Measurements from ENCODE around the gene TRIP13. TPM values are rescaled to one million over a fixed set of nuclear protein-coding genes. Genes with fewer than 3 reads are reported as not detected.

The TRIP13 gene
- polyA plus RNA-seq, 1 donor from 2014 or later, result 2.1 TPM

- no peaks in the 10 kb centered on the region for H3F3A ChIP-seq (ENCODE audit: insufficient read depth, low read length, poor library complexity, severe bottlenecking)
- H4K20me1 ChIP-seq (ENCODE audit: insufficient read depth), result no peaks in the 10 kb centered on the region
- H3K9me3 ChIP-seq (ENCODE audit: low read length), result no peaks in the 10 kb centered on the region
- H2AFZ ChIP-seq (ENCODE audit: low read depth, low read length), result no peak overlapping the region
- no peaks in the 10 kb centered on the region for H3K79me2 ChIP-seq (replicated peaks; ENCODE audit: insufficient read depth, low read length)
- H3K4me2 ChIP-seq (ENCODE audit: low read length), result no peak overlapping the region
- H3K9me2 ChIP-seq (ENCODE audit: insufficient read depth, low read length), result no peaks in the 10 kb centered on the region
- TF ChIP-seq MXI1 (conservative IDR thresholded peaks at IDR 0.05; ENCODE audit: poor library complexity, severe bottlenecking) (no peak), RAD21 (conservative IDR thresholded peaks at IDR 0.05) (no peak), POLR2AphosphoS5 (IDR thresholded peaks at IDR 0.05) (peak; percentile 8), SMC3 (conservative IDR thresholded peaks at IDR 0.05; ENCODE audit: poor library complexity) (no peak)
- H3K36me3 ChIP-seq (ENCODE audit: insufficient read depth, low read length), result no peaks in the 10 kb centered on the region
- no peak overlapping the region for H3K4me3 ChIP-seq (ENCODE audit: low read length)
- no peaks in the 10 kb centered on the region for H3K27me3 ChIP-seq (ENCODE audit: insufficient read depth, low read depth, low read length)
- H3K27ac ChIP-seq (ENCODE audit: low read length), result no peak overlapping the region
- H3K9ac ChIP-seq (ENCODE audit: low read length), result no peak overlapping the region
Measured at GRCh38 chr5:861442-862366, 31.0 kb upstream of the TRIP13 start.

DNA sequence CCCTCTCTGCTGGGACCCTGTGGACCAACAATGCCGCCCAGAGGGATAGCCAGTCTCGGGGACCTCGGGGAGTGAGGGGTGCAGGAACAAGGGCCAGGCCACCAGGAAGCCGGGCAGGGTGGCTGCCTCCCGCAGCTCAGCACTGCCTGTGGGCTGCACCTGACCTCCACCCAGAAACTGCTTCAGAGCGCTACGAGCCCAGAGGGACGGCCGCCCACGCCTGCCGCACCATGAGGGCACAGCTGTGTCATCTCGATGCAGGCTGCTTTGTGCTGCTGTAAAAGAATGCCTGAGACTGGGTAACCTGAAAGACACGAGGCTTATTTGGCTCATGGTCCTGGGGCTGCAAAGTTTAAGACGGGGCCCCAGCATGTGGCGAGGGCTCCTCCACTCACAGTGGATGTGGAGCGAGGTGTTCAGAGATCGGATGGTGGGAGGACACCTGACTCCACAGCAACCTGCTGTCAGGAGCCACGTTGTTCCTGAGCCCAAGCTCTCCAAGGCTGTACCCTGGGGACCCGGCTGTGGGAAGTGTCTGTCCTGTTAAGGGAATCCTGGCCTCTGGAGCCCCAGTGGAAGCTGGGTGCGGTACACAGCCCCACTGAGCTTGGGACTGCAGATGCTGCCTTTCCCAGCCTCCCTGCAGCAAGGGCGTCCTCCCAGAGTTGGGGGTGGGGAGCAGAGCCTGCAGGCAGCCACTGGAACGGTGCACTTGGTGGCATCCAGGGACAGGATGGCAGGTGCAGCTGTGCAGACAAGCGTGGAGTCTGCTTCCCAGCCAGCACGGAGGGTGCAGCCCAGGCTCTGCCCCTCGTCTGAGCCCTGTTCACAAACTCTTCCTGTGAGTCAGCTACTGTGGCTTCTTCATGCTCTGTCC is 30.1 kb upstream of the TRIP13 start:
- Histone ChIP-seq H3K9me3 (ENCODE audit: low read length) (no peaks in the 10 kb centered on the region), H3K27me3 (ENCODE audit: insufficient read depth, low read depth, low read length) (no peaks in the 10 kb centered on the region), H3K4me2 (ENCODE audit: low read length) (no peak overlapping the region), H4K20me1 (ENCODE audit: insufficient read depth) (no peaks in the 10 kb centered on the region), H3K36me3 (ENCODE audit: insufficient read depth, low read length) (no peaks in the 10 kb centered on the region), H3K9ac (ENCODE audit: low read length) (no peak overlapping the region), H2AFZ (ENCODE audit: low read depth, low read length) (no peak overlapping the region), H3K9me2 (ENCODE audit: insufficient read depth, low read length) (no peaks in the 10 kb centered on the region), H3K27ac (ENCODE audit: low read length) (no peak overlapping the region), H3K79me2 (replicated peaks; ENCODE audit: insufficient read depth, low read length) (no peaks in the 10 kb centered on the region), H3F3A (ENCODE audit: insufficient read depth, low read length, poor library complexity, severe bottlenecking) (no peaks in the 10 kb centered on the region), H3K4me3 (ENCODE audit: low read length) (no peak overlapping the region)
- TF ChIP-seq POLR2AphosphoS5 (IDR thresholded peaks at IDR 0.05) (no peak), SMC3 (conservative IDR thresholded peaks at IDR 0.05; ENCODE audit: poor library complexity) (no peak), RAD21 (conservative IDR thresholded peaks at IDR 0.05) (no peak), MXI1 (conservative IDR thresholded peaks at IDR 0.05; ENCODE audit: poor library complexity, severe bottlenecking) (no peak), EZH2 (IDR thresholded peaks at IDR 0.05; ENCODE audit: borderline replicate concordance, insufficient read depth, low read length, poor library complexity, severe bottlenecking) (no peak), EP300 (conservative IDR thresholded peaks at IDR 0.05; ENCODE audit: poor library complexity, severe bottlenecking) (no peak), TAF1 (IDR thresholded peaks at IDR 0.05; ENCODE audit: low read depth) (no peak)
- TF ChIP-seq, protein P1, sequence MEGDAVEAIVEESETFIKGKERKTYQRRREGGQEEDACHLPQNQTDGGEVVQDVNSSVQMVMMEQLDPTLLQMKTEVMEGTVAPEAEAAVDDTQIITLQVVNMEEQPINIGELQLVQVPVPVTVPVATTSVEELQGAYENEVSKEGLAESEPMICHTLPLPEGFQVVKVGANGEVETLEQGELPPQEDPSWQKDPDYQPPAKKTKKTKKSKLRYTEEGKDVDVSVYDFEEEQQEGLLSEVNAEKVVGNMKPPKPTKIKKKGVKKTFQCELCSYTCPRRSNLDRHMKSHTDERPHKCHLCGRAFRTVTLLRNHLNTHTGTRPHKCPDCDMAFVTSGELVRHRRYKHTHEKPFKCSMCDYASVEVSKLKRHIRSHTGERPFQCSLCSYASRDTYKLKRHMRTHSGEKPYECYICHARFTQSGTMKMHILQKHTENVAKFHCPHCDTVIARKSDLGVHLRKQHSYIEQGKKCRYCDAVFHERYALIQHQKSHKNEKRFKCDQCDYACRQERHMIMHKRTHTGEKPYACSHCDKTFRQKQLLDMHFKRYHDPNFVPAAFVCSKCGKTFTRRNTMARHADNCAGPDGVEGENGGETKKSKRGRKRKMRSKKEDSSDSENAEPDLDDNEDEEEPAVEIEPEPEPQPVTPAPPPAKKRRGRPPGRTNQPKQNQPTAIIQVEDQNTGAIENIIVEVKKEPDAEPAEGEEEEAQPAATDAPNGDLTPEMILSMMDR (IDR thresholded peaks at IDR 0.05; ENCODE audit: poor library complexity, severe bottlenecking), result no peak
- TF ChIP-seq, protein P2, sequence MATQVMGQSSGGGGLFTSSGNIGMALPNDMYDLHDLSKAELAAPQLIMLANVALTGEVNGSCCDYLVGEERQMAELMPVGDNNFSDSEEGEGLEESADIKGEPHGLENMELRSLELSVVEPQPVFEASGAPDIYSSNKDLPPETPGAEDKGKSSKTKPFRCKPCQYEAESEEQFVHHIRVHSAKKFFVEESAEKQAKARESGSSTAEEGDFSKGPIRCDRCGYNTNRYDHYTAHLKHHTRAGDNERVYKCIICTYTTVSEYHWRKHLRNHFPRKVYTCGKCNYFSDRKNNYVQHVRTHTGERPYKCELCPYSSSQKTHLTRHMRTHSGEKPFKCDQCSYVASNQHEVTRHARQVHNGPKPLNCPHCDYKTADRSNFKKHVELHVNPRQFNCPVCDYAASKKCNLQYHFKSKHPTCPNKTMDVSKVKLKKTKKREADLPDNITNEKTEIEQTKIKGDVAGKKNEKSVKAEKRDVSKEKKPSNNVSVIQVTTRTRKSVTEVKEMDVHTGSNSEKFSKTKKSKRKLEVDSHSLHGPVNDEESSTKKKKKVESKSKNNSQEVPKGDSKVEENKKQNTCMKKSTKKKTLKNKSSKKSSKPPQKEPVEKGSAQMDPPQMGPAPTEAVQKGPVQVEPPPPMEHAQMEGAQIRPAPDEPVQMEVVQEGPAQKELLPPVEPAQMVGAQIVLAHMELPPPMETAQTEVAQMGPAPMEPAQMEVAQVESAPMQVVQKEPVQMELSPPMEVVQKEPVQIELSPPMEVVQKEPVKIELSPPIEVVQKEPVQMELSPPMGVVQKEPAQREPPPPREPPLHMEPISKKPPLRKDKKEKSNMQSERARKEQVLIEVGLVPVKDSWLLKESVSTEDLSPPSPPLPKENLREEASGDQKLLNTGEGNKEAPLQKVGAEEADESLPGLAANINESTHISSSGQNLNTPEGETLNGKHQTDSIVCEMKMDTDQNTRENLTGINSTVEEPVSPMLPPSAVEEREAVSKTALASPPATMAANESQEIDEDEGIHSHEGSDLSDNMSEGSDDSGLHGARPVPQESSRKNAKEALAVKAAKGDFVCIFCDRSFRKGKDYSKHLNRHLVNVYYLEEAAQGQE (IDR thresholded peaks at IDR 0.05; ENCODE audit: borderline replicate concordance), result no peak
